HG03135 (cell line): ENCODE results near the gene ZKSCAN1.

ENCODE experiments used
- ATAC-seq: cut with Tn5 transposase; IDR thresholded peaks from one replicate; pipeline ENCODE4 v1.9.1; 2021; ENCODE audit warnings: mild to moderate bottlenecking, moderate library complexity; ENCODE audit not compliant: unreplicated experiment

Gene ZKSCAN1

DNA sequence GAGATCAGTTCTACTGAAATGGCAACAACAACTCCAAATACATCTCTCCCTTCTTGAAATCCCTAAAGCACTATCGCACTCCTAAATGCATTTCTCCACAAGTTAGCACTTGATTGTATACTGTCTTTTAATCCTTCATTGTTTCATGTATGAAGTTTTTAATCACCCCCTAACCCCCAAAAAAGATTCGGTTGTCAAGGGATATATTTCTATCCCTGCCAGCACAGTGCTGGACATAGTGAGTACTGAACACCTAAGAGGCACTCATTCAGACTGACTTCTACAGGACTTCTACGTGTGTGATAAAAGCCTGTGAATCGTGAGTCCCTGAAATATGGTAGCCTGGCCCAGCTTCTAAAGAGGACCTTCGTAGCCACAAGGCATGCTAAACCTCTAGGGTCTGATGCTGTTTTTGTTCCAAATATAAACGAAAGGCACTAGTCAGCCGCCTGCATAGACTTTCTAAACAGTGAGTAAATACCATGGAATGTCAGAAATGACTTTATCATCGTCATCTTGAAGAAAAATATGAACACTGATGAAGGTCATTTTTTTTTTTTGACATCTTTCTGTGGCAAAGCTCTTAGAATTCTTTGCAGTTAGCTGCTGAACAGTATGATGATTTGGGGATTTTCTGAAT lies 19.6 kb downstream of the ZKSCAN1 start:
- ATAC-seq: no peak

- ATAC-seq: no peak
Measured at GRCh38 chr7:100035876-100036275, 20.5 kb downstream of the ZKSCAN1 start.

DNA sequence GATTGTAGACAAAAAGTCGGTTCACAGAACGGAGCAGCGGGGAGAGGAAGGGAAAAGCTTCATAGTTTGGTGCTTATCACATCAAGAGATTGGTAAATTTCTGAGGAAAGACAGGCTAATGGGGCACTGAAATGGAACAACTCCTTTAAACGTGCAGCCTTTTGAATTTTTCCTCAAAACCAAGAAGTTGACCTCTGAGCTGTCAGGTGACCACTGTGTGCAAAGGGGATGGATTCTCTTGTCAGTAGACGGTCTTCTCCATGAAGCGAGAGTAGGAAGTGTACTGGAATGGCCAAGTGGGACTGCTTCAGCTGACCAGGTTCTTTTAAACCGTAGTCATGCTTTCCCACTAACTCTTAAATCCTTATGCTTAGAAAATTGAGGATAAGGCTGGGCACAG lies 22.9 kb downstream of the ZKSCAN1 start:
- ATAC-seq: no peak

DNA sequence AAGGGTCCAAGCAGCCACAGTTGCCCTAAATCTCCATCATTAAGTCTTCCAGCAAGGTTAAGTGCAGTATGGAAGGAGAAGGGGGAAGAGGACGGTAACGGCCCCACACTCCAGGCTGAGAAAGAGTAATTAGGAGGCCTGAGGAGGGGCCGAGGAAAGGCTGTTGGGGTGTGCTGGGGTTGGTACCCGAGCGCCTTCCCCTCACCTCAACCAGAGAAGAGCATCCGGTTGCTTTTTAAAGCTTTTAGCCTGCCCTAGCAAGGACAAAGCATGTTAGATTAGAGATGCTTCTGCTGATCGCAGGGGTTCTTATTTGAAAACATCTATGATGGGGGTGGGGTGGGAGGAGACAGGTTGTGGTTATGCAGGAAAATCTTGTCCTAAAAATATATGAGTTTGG lies 25.2 kb downstream of the ZKSCAN1 start:
- no peak for ATAC-seq

DNA sequence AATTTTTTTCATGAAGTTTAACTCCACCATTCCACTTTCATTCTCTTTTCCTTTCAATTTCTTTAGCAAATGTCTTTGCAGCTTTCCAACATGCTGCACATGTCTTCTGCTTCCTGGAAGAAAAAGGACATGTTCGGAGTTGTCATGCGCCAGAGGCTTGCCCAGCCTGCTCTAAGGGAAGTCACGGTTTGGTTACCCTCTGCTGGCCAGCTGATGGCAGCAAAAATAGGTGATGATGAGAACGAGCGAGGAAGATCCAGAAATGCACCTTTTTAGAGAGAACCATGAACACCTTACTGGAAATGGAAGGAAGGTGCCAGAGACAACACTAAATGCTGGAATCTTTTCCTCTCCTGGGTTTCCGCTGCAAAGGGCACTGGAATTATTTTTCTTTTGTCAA lies 29.3 kb downstream of the ZKSCAN1 start:
- no peak for ATAC-seq

DNA sequence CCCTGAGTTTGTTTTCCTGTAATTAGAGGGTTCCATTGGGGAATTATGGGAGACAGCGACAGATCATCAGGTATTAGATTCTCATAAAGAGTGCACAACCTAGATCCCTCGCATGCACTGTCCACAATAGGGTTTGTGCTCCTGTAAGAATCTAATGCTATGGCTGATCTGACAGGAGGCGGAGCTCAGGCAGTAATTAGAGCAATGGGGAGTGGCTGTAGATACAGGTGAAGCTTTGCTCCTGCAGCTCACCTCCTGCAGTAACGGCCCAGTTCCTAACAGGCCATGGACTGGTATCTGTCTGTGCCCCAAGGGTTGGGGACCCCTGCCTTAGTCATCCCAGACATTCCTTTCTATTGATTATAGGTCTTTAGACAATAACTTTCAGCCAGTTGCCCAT lies 33.3 kb downstream of the ZKSCAN1 start:
- ATAC-seq: no peak

DNA sequence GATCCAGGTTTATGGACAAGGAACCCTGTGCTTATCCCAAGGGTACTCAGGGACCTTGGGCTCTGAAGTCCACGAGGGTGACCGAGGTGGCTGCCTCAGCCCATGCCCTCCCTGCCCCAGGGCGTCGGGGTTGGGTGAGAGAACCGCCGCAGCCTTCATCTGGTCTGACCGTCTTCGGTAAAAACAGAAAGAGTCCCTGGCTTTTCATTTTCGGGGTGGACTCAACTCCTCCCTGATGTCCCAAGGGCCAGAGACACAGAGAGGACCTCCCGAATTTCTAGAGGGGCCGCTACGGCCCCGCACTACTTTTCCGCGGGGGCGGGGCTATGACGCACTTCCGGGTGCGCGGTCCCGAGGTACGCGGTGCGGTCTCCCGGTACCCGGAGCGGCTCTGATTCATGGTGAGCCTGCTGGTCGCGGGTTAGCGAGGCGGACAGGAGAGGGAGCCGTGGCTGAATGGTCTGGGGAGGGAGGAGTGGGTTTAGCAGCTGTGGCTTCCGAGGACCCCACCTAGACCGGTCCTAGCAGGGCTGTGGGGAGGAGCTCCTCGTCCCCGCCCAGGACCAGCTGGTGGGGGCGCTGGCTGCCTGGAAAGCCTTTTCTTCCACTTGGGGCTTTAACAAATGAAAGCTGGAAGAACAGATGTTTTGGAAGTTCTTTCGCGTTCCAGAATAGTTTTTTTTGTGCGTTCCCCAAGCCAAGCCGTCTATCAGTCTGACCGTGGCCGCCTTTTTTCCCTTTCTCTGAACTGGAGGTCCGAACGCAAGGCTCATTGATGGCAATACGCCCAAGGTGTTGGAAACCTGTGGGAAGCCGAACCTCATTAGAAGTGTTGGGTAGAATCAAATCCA lies 34.3 kb downstream of the ZKSCAN1 start, which contains the start of gene ZSCAN21:
TSS of gene ZSCAN21 (plus strand) at position 334 of the 851 bp plus-strand sequence. CDS start 7,233 bp downstream, outside the sequence.
- ATAC-seq: peak; percentile 89

- no peak for ATAC-seq
Measured at GRCh38 chr7:100051611-100052010, 36.2 kb downstream of the ZKSCAN1 start.

DNA sequence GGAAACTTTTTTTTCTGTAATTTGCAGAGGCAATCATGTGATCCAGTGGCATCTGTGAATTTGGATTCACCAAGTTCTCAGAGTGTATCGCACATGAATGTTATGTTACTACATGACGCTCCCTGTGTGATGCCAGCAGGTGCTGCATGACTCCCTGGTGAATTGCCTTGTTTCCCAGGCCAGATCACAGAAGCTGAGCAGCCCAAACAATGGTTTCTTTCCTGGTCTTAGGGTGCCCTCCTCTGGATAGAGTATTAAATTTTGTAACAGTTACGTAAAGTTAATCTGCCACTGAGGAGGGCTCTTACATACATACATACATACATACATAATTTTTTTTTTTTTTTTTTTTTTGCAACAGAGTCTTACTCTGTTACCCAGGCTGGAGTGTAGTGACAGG lies 37.8 kb downstream of the ZKSCAN1 start:
- no peak for ATAC-seq

DNA sequence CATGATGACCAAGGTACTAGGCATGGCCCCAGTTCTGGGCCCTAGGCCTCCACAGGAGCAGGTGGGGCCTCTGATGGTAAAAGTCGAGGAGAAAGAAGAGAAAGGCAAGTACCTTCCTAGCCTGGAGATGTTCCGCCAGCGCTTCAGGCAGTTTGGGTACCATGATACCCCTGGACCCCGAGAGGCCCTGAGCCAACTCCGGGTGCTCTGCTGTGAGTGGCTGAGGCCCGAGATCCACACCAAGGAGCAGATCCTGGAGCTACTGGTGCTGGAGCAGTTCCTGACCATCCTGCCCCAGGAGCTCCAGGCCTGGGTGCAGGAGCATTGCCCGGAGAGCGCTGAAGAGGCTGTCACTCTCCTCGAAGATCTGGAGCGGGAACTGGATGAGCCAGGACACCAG lies 41.6 kb downstream of the ZKSCAN1 start:
- no peak for ATAC-seq

DNA sequence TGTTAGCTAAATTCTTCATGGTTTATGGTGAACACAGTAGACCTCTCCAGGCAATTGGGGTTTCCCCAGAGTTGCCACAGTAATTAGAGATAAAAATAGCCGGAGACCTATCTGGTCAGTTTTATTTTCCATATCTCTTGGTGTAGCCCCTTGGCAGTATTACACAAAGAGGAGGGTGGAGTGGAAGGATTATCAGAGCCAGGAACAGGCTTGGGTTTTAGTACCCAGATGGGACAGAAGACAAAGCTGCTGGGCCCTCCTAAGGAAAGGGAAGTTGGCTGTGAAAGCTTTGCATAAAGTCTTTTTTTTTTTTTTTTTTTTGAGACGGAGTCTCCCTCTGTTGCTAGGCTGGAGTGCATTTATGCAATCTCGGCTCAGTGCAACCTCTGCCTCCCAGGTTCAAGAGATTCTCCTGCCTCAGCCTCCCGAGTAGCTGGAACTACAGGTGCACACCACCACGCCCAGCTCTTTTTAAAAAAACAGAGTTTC lies 43.9 kb downstream of the ZKSCAN1 start:
- ATAC-seq: no peak

- no peak for ATAC-seq
Measured at GRCh38 chr7:100061518-100062193, 46.3 kb downstream of the ZKSCAN1 start.

DNA sequence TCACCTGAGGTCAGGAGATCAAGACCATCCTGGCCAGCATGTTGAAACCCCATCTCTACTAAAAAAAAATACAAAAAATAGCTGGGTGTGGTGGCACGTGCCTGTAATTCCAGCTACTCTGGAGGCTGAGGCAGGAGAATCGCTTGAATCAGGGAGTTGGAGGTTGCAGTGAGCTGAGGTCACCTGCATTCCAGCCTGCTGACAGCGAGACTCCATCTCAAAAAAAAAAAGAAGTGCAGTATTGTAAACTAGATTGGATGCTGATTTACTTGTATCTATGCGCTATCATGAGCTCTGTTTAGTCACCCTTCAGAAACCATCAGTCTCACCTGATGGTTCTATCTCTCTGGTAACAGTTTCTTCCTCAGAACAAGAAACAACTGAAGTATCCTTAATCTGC lies 48.0 kb downstream of the ZKSCAN1 start:
- no peak for ATAC-seq

DNA sequence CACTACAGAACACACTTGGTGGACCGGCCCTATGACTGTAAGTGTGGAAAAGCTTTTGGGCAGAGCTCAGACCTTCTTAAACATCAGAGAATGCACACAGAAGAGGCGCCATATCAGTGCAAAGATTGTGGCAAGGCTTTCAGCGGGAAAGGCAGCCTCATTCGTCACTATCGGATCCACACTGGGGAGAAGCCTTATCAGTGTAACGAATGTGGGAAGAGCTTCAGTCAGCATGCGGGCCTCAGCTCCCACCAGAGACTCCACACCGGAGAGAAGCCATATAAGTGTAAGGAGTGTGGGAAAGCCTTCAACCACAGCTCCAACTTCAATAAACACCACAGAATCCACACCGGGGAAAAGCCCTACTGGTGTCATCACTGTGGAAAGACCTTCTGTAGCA lies 48.8 kb downstream of the ZKSCAN1 start:
- no peak for ATAC-seq

DNA sequence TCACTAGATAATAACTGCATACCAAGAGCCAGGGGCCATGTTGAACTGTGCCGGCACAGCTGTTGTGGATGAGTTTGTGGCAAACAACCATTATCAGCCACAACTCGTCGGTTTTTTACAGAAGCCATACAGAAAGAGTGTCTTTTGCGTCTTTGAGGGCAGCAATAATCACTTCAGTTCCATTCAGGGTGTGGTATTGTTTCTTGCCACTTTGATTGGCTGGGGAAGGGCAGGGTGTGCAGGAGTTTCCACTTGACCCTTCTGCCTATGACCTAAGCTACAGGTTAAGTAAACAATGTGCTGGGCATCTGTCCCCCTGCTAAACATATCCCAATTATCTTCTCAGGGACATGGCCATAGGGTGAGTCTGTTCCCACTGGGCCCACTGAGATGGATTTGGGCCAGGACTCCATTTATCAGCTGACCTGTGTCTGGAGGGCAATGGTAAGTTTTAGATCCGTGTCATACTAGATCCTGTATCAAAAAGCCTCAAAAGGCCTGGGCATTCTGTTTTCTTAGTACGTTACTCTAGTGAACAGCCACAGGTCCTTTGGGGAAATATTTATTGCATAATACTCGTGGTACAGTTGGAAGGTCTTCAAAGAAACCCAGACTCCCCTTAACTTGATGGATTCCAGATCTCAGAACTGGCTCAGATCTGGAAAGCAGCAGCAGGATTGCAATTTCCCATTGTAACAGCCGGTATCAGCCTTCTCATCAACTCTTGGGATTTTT lies 50.2 kb downstream of the ZKSCAN1 start:
- ATAC-seq: no peak

DNA sequence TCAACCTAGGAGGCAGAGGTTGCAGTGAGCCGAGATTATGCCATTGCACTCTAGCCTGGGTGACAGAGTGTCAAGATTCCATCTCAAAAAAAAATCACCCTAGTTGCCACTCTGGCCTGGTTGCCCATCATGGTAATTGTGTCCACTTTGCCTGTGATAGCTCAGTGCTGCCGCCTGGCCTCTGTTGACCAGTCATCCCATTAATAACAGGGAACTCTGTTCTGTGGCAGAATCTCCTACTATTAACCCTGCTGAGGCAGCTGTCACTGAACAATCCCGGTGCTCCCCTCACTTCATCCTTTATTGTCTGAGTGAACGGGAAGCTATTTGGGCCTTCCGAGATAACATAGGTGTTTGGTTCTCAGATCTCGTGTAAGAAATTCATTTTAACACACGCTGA lies 51.6 kb downstream of the ZKSCAN1 start:
- ATAC-seq: no peak

GRCh38 chr7:100069991-100070390 lies 54.6 kb downstream of the ZKSCAN1 start:
- ATAC-seq: no peak

DNA sequence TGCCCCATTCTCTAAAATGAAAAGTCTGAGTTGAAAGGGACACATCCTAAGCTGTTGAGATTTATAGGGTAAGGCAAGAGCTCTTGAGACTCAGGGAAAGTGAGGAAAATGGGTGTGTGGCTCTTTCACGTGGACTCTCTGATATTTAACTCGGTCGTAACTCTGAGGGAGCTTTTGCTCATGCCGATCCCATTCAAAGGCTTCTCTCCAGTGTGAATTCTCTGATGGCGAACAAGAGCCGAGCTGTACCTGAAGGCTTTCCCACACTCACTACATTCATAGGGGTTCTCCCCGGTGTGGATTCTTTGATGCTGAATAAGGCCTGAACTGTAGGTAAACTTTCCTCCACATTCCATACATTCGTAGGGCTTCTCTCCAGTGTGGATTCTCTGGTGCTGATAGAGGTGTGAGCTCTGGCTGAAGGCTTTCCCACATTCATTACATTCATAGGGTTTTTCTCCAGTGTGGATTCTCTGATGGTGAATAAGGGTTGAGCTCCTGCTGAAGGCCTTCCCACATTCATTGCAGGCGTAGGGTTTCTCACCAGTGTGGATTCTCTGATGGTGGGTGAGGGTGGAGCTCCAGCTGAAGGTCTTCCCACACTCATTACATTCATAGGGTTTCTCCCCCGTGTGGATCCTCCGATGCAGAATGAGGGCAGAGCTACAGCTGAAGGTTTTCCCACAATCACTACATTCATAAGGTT lies 55.8 kb downstream of the ZKSCAN1 start:
- no peak for ATAC-seq

GRCh38 chr7:100072462-100072861 lies 57.1 kb downstream of the ZKSCAN1 start:
- no peak for ATAC-seq

- ATAC-seq: no peak
Measured at GRCh38 chr7:100074841-100075240, 59.4 kb downstream of the ZKSCAN1 start.
